Measurements from ENCODE around the gene GSTO2.

GSTO2 gene

GRCh38 chr10:104323760-104324201, 54.8 kb downstream of the GSTO2 start:
- no peak overlapping the region for H2AFZ ChIP-seq (ENCODE audit: low read depth, low read length)
- H3K4me1 ChIP-seq (ENCODE audit: insufficient read depth, low read length): peaks cover 20% of the 10 kb centered on the region
- no peaks in the 10 kb centered on the region for H3K9me3 ChIP-seq (ENCODE audit: low read length)
- no peaks in the 10 kb centered on the region for H3K36me3 ChIP-seq (ENCODE audit: insufficient read depth, low read length)
- no peak overlapping the region for H3K4me3 ChIP-seq (ENCODE audit: low read length)
- peaks cover 18% of the 10 kb centered on the region for H3K27me3 ChIP-seq (ENCODE audit: insufficient read depth, low read length)

GRCh38 chr10:104324221-104324686, 55.3 kb downstream of the GSTO2 start:
- Histone ChIP-seq H3K4me3 (ENCODE audit: low read length) (no peak overlapping the region), H3K4me1 (ENCODE audit: insufficient read depth, low read length) (peaks cover 24% of the 10 kb centered on the region), H3K9me3 (ENCODE audit: low read length) (no peaks in the 10 kb centered on the region), H3K36me3 (ENCODE audit: insufficient read depth, low read length) (no peaks in the 10 kb centered on the region), H2AFZ (ENCODE audit: low read depth, low read length) (no peak overlapping the region), H3K27me3 (ENCODE audit: insufficient read depth, low read length) (peaks cover 18% of the 10 kb centered on the region)

- Histone ChIP-seq H3K36me3 (ENCODE audit: insufficient read depth, low read length) (no peaks in the 10 kb centered on the region), H3K4me1 (ENCODE audit: insufficient read depth, low read length) (peaks cover 31% of the 10 kb centered on the region)
Observed at GRCh38 chr10:104324931-104325330, 55.9 kb downstream of the GSTO2 start.

DNA sequence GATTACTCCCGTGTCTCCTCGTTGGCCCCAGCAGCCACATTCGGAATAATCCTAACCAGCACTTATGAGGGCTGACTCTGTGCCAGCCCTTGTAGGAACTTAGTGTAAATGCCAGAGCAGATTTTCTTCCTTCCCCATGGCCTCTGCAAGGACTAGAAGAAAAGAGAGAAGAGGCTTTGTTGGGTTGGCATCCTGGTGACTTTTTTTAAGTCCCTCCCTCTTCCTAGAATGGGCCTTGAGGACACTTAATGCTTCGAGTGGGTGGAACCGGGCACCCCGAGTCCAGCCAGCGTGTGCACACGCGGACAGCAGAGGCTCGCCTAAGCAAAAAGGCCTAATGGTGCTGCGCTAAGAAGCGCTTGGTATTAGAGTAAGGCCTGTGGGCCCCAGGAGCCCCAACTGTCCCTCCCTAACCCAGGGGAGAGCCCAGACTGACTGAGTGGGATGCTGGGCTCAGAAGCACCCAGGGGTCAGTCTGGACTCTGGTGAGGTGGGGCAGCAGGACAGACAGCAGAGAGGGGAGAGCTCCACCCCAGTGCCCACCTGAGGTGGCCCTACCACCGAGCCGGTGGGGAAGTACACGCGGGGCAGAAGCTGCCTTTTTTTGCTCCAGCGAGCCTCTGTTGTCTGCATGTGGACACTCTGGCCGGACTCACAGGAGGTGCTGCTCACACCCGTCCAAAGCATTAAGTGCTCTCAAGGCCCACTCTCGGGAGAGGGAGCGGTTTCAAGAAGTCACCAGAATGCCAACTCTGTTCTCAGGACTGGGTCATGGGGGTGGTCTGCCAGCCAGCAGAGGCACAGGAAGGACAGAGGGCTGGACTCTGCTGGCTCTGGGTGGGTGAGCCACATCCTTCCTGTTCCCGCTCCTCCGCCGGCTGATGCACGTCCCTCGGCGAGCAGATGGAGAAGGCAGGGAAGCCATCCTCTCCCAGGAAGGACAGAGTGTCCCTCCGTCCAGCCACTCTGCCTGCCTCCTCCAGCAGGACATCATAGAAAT, 56.8 kb downstream of the GSTO2 start:
- no peak overlapping the region for H2AFZ ChIP-seq (ENCODE audit: low read depth, low read length)
- peaks cover 29% of the 10 kb centered on the region for H3K27me3 ChIP-seq (ENCODE audit: insufficient read depth, low read length)
- H3K4me1 ChIP-seq (ENCODE audit: insufficient read depth, low read length): peaks cover 39% of the 10 kb centered on the region
- no peaks in the 10 kb centered on the region for H3K9me3 ChIP-seq (ENCODE audit: low read length)
- no peaks in the 10 kb centered on the region for H3K36me3 ChIP-seq (ENCODE audit: insufficient read depth, low read length)
- H3K4me3 ChIP-seq (ENCODE audit: low read length): no peak overlapping the region

More at GRCh38 chr10:104324931-104325330, 55.9 kb downstream of the GSTO2 start:
- no peak overlapping the region for H2AFZ ChIP-seq (ENCODE audit: low read depth, low read length)
- H3K9me3 ChIP-seq (ENCODE audit: low read length): no peaks in the 10 kb centered on the region
- H3K27me3 ChIP-seq (ENCODE audit: insufficient read depth, low read length): peaks cover 22% of the 10 kb centered on the region
- H3K4me3 ChIP-seq (ENCODE audit: low read length): no peak overlapping the region

DNA sequence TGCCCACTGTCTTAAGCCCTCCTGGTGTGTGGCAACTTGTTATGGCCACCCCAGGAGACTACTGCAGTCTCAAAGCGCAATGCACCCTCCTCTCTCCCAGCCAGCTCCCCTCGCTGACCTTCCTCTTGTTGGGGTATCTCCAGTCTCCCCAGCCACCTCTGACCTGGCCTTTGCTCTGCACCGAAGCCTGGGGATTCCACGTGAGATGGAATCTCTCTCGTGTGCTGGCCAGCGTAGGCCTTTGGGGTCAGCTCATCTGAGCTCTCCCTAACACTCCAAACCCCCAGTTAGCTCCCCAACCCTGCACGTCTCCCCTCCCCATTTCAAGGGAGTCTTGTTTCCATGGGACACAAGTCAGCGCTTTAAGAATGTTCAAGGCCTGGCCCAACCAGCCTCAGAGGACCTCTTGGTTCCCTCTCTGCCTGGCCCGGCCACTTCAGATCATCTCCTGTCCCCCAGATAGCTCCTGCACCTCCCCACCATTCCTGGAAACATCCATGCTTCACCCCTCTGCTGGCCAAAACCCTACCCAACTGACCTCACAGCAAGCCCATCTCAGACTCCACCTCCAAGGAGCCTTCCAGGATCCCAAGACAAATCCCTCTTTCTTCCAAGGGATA, 58.1 kb downstream of the GSTO2 start:
- Histone ChIP-seq H3K4me1 (ENCODE audit: insufficient read depth, low read length) (peaks cover 53% of the 10 kb centered on the region), H3K27me3 (ENCODE audit: insufficient read depth, low read length) (peaks cover 38% of the 10 kb centered on the region), H3K9me3 (ENCODE audit: low read length) (no peaks in the 10 kb centered on the region), H3K4me3 (ENCODE audit: low read length) (peak overlapping the region; percentile 39), H3K36me3 (ENCODE audit: insufficient read depth, low read length) (no peaks in the 10 kb centered on the region), H2AFZ (ENCODE audit: low read depth, low read length) (no peak overlapping the region)

DNA sequence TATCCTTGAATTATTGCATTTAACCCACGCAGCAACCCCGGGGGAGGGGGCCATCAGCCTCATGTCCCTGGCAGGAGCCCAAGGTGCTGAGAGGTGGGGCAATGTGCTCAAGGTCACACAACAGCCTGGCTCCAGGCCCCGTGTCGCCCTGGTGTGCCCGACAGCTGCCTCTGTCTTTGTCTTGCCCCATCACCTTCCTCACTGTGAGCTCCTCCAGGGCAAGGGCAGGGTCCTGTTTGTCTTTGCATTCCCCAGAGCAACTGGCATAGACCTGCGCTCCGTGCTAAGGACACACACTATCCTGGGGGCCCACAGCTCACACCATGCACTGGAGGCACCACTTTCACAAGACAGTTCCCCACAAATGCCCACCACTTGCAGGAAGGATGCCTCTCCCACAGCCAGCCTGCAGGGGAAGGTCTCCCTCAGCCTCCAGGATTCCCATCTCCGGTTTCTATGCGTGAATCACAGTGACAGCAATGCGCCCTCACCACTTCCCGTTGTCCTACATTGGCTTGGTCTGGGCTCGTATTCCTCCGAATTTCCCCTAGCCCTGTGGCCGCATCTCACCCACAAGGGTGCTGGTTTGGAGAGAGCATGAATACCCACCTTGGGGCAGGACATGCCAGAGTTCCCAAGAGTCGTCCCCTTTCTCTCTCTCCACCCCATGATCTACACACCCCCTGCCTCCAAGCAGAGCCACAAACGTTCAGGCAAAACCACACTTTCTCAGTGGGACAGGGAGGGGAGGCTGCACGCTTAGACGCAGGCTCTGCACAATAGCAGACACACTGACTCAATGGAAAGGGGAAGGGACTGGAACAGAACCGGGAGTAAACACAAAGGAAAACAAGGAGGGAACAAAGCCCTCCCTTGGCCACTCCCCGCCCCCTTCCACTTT, 59.0 kb downstream of the GSTO2 start:
- H3K27me3 ChIP-seq (ENCODE audit: insufficient read depth, low read length): peaks cover 43% of the 10 kb centered on the region
- peaks cover 53% of the 10 kb centered on the region for H3K4me1 ChIP-seq (ENCODE audit: insufficient read depth, low read length)
- peak overlapping the region; percentile 39 for H3K4me3 ChIP-seq (ENCODE audit: low read length)
- H3K36me3 ChIP-seq (ENCODE audit: insufficient read depth, low read length): no peaks in the 10 kb centered on the region
- peak overlapping the region; percentile 42 for H2AFZ ChIP-seq (ENCODE audit: low read depth, low read length)
- H3K9me3 ChIP-seq (ENCODE audit: low read length): no peaks in the 10 kb centered on the region

- peak overlapping the region; percentile 39 for H3K4me3 ChIP-seq (ENCODE audit: low read length)
Observed at GRCh38 chr10:104328646-104328895, 59.6 kb downstream of the GSTO2 start.

DNA sequence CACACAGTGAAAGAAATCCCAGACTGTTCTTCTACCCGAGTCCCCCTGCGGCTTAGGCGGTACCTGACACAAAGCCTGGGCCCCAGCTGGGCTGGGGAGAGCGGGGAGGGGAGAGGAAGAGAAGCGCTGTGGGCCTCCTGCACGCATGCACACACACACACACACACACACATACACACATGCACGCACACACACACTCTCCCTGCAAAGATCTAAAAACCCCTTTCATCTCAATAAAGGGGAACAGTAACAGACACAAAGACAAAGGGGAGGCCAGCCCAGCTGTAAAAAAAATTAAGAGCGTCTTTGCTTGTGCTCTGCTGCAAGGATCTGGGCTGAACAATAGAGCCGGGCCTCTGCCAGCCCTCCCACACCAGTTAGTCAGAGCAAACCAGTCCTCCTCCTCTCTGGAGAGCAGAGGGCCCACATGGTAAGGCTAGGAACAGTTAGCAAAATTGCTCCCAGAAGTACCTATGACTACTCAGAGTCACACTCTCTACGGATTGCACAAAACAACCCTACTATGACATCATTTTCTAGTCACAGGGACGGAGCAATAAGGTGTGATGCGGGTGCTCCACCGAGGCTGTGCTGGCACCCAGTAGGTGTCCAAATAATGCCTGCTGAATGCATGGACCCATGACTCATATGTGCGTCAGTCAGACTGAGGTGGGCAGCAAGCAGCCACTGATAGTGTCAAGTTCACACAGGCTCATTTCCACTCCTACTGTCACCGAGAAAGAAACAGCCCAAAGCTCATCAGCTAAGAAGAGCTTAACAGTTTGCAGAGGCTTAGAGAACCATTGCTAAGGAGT, 60.1 kb downstream of the GSTO2 start:
- Histone ChIP-seq H3K9me3 (ENCODE audit: low read length) (no peaks in the 10 kb centered on the region), H3K4me3 (ENCODE audit: low read length) (peak overlapping the region; percentile 39), H3K36me3 (ENCODE audit: insufficient read depth, low read length) (no peaks in the 10 kb centered on the region), H3K4me1 (ENCODE audit: insufficient read depth, low read length) (peaks cover 53% of the 10 kb centered on the region), H3K27me3 (ENCODE audit: insufficient read depth, low read length) (peaks cover 40% of the 10 kb centered on the region), H2AFZ (ENCODE audit: low read depth, low read length) (peak overlapping the region; percentile 42)

More at GRCh38 chr10:104328646-104328895, 59.6 kb downstream of the GSTO2 start:
- Histone ChIP-seq H3K27me3 (ENCODE audit: insufficient read depth, low read length) (peaks cover 43% of the 10 kb centered on the region), H2AFZ (ENCODE audit: low read depth, low read length) (peak overlapping the region; percentile 42), H3K4me1 (ENCODE audit: insufficient read depth, low read length) (peaks cover 53% of the 10 kb centered on the region), H3K9me3 (ENCODE audit: low read length) (no peaks in the 10 kb centered on the region), H3K36me3 (ENCODE audit: insufficient read depth, low read length) (no peaks in the 10 kb centered on the region)

DNA sequence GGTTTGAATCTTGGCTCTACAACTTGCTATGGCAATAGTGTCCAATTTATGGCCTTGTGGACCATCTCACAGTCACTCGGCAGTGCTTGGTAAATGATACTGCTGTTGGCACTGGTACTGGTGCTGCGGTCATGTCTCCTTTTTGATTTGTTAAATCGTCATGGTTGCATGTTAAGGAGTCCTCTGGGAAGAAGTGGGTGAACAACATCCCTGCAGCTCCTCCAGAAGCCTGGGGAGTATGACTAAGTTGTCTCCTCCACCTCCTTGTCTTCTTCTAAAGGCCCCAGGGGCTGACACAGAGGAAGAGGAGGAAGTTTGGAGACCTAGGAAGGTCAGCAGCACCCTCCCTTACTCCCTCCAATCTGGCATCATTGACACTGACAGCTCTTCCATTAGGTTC, 60.8 kb downstream of the GSTO2 start:
- Histone ChIP-seq H3K36me3 (ENCODE audit: insufficient read depth, low read length) (no peaks in the 10 kb centered on the region), H3K4me3 (ENCODE audit: low read length) (no peak overlapping the region), H3K27me3 (ENCODE audit: insufficient read depth, low read length) (peaks cover 40% of the 10 kb centered on the region)

DNA sequence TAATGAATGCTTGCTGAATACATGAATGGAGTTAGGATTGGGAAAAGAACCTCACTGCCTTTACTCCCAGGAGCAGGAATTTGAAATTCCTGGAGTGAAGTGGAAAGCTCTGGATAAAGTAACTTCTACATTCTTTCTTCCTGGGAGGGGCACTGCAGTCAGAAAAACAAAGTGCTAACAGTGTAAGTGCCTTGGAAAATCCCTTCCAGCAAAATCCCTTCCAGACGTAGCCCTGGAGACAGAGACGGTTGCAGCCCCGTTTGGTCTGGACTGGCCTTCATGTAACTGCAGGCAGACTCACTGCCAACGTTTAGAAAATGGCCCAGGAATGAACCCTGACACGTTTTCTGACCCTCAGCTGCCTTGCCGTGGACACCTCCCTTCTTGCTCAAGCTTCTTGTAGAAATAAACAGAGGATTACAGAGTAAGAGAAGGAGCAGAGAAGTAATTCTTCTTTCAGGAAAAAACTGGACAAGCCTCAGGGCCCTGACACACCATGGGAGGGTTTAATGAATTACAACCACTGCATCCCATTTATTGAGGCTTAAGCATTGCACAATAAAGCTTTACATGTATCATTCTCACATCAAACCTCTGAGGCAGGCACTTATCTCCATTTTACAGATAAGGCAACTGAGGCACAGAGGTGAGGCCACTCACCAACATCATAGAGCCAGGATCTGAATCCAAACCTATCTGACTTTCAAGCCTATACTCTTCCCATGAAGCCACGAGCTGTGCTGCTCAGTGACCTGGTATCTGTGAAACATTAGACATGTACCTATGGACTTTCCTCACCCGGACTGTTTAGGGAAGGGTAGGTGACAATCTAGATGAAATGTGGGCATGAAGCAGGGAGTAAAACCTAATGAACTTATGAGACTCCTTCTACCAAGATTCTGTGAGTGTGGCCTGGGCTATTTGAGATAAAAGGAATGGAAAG, 61.5 kb downstream of the GSTO2 start:
- Histone ChIP-seq H3K4me3 (ENCODE audit: low read length) (no peak overlapping the region), H3K9me3 (ENCODE audit: low read length) (no peaks in the 10 kb centered on the region), H3K36me3 (ENCODE audit: insufficient read depth, low read length) (no peaks in the 10 kb centered on the region), H2AFZ (ENCODE audit: low read depth, low read length) (no peak overlapping the region), H3K4me1 (ENCODE audit: insufficient read depth, low read length) (peaks cover 53% of the 10 kb centered on the region), H3K27me3 (ENCODE audit: insufficient read depth, low read length) (peaks cover 40% of the 10 kb centered on the region)

More for the DNA sequence above, 60.8 kb downstream of the GSTO2 start:
- Histone ChIP-seq H3K9me3 (ENCODE audit: low read length) (no peaks in the 10 kb centered on the region), H2AFZ (ENCODE audit: low read depth, low read length) (no peak overlapping the region), H3K4me1 (ENCODE audit: insufficient read depth, low read length) (peaks cover 53% of the 10 kb centered on the region)

GRCh38 chr10:104331208-104331838, 62.3 kb downstream of the GSTO2 start:
- H2AFZ ChIP-seq (ENCODE audit: low read depth, low read length): no peak overlapping the region
- peaks cover 54% of the 10 kb centered on the region for H3K4me1 ChIP-seq (ENCODE audit: insufficient read depth, low read length)
- no peaks in the 10 kb centered on the region for H3K36me3 ChIP-seq (ENCODE audit: insufficient read depth, low read length)
- no peak overlapping the region for H3K4me3 ChIP-seq (ENCODE audit: low read length)
- no peaks in the 10 kb centered on the region for H3K9me3 ChIP-seq (ENCODE audit: low read length)
- peaks cover 36% of the 10 kb centered on the region for H3K27me3 ChIP-seq (ENCODE audit: insufficient read depth, low read length)

Data from neuron (in vitro differentiated cells).